MCF 10A (cell line): ENCODE results near the gene PCK1. TPM values are rescaled to one million over a fixed set of nuclear protein-coding genes. Genes with fewer than 3 reads are reported as not detected.

Source experiments
- BruUV-seq: library from RNA; stranded (reverse); fragments of 400-500 nt; replicated peaks from 2 replicates; lab custom pipeline; 2021; lab: Mats Ljungman, UMichigan
- CTCF ChIA-PET: fragments of 300-600 bp; sonication (Branson Sonifier 250); formaldehyde crosslinking; extraction: SDS; loops from one replicate; lab custom pipeline; 2021; ENCODE audit warnings: antibody characterized with exemption, inconsistent platforms; lab: Yijun Ruan, JAX
- POLR2A ChIA-PET: fragments of 300-600, 350-650 bp; sonication (Branson Sonifier 250); formaldehyde crosslinking; extraction: SDS; loops from one replicate; lab custom pipeline; 2020; ENCODE audit warnings: antibody characterized with exemption, inconsistent platforms; lab: Yijun Ruan, JAX
- DNase-seq: peaks from one replicate; pipeline ENCODE4 v3.0.0-alpha.2; 2018; ENCODE audit not compliant: unreplicated experiment
- H3K27ac Mint-ChIP-seq: one replicate; pipeline ENCODE4 v1.8.0; 2022; ENCODE audit warnings: mild to moderate bottlenecking, low read depth, mixed read lengths; ENCODE audit not compliant: unreplicated experiment
- H3K27me3 Mint-ChIP-seq: one replicate; pipeline ENCODE4 v1.8.0; 2022; ENCODE audit warnings: mixed read lengths; ENCODE audit not compliant: insufficient read depth, unreplicated experiment
- H3K36me3 Mint-ChIP-seq: one replicate; pipeline ENCODE4 v1.8.0; 2022; ENCODE audit warnings: mild to moderate bottlenecking, moderate library complexity, mixed read lengths; ENCODE audit not compliant: insufficient read depth, unreplicated experiment
- H3K4me1 Mint-ChIP-seq: one replicate; pipeline ENCODE4 v1.8.0; 2022; ENCODE audit warnings: mixed read lengths; ENCODE audit not compliant: insufficient read depth, unreplicated experiment
- H3K4me3 Mint-ChIP-seq: one replicate; pipeline ENCODE4 v1.8.0; 2022; ENCODE audit warnings: mild to moderate bottlenecking, moderate library complexity, mixed read lengths; ENCODE audit not compliant: unreplicated experiment
- H3K9me3 Mint-ChIP-seq: one replicate; pipeline ENCODE4 v1.8.0; 2022; ENCODE audit warnings: mixed read lengths; ENCODE audit not compliant: unreplicated experiment
- CTCF ChIP-seq: fragments of 200-600 bp; IDR thresholded peaks from one replicate; pipeline ENCODE4 v1.8.0; 2022; ENCODE audit warnings: antibody characterized with exemption, mild to moderate bottlenecking; ENCODE audit not compliant: unreplicated experiment
- intact Hi-C: fragments of 100-400 bp; cut with micrococcal nuclease; formaldehyde crosslinking; loops from 2 replicates; pipeline ENCODE4 v1.14.1; 2022
- total RNA-seq: library from RNA; stranded (reverse); gene quantifications from 2 replicates; pipeline ENCODE4 v1.2.3, GENCODE V29; 2022

PCK1 gene
- total RNA-seq, 1 experiment from 2014 or later, result not detected

DNA sequence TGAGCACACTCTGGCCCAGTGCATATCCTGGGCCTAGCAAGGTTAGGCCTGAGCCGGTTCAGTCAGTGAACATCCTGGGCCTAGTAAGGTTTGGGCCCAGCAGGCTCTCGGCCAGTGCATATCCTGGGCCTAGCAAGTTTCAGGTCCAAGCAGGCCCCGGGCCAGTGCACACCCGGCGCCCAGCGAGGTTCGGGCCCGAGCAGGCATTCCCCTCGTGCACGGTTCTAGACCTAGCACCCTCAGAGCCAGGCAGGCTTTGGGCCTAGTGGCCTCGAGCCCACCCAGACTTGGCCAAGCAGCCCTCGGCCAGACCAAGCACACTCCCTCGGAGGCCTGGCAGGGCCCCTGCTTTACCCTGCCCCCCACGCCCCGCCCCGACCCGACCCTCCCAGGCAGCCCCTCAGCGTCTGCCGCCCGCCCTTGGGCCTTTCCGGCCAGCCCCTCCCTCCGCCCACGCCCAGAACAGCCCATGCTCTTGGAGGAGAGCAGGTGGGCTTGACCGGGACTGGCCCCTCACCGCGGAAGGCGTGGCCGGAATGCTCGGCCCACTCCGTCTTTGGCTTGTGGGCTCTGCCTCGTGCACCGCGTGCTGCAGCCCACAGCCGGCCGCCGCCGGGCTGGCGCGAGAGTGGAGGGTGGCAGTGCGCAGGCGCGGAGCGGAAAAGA, 36.3 kb upstream of the PCK1 start, which contains the start of gene CTCFL:
CTCFL (minus strand) TSS at position 630 of the 666 bp plus-strand sequence. CDS start 935 bp downstream, outside the sequence.
- H3K9me3 Mint-ChIP-seq, result no peaks in the 10 kb centered on the region
- H3K4me1 Mint-ChIP-seq, result no peaks in the 10 kb centered on the region

GRCh38 chr20:57525328-57526086, 35.4 kb upstream of the PCK1 start:
- no TSS peak for BruUV-seq
- no peaks in the 10 kb centered on the region for H3K4me1 Mint-ChIP-seq
- no peaks in the 10 kb centered on the region for H3K9me3 Mint-ChIP-seq
- intact Hi-C loops, result no loop called here
- no peak overlapping the region for H3K4me3 Mint-ChIP-seq
- ChIA-PET POLR2A (no interaction called here), CTCF (no interaction called here)
- no peaks in the 10 kb centered on the region for H3K36me3 Mint-ChIP-seq
- no peak for TF ChIP-seq CTCF
- peaks cover 53% of the 10 kb centered on the region for H3K27me3 Mint-ChIP-seq
- no peak for DNase-seq
- no peak overlapping the region for H3K27ac Mint-ChIP-seq

More for the DNA sequence above, 36.3 kb upstream of the PCK1 start, which contains the start of gene CTCFL:
- H3K36me3 Mint-ChIP-seq, result no peaks in the 10 kb centered on the region
- TF ChIP-seq CTCF, result no peak
- intact Hi-C loops, result no loop called here
- H3K27ac Mint-ChIP-seq, result no peak within 1 kb of the TSS
- ChIA-PET POLR2A (no interaction called here), CTCF (no interaction called here)
- no peak for DNase-seq
- BruUV-seq, result no TSS peak
- H3K4me3 Mint-ChIP-seq, result no peak within 1 kb of the TSS
- peaks cover 53% of the 10 kb centered on the region for H3K27me3 Mint-ChIP-seq

DNA sequence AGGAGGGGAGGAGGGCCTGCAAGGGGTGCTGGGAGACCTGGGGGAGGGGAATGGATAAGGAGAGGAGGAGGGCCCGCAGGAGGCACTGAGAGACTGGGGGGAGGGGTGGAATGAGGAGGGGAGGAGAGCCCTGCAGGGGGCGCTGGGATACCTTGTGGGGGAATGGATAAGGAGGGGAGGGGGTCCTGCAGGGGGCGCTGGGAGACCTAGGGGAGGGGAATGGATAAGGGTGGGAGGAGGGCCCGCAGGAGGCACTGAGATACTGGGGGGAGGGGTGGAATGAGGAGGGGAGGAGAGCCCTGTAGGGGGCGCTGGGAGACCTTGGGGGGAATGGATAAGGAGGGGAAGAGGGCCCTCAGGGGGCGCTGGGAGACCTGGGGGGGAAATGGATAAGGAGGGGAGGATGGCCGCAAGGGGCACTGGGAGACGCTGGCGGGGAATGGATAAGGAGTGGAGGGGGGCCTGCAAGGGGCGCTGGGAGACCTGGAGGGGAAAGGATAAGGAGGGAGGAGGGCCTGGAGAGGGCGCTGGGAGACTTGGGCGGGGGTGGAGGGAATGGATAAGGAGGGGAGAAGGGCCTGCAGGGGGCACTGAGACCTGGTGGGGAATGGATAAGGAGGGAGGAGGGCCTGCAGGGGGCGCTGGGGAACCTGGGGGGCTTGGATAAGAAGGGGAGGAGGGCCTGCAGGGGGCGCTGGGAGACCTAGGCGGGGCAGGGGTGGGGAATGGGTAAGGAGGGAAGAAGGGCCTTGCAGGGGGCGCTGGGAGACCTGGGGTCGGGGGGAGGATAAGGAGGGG, 34.6 kb upstream of the PCK1 start:
- no peaks in the 10 kb centered on the region for H3K36me3 Mint-ChIP-seq
- no peak overlapping the region for H3K27ac Mint-ChIP-seq
- no peak for DNase-seq
- BruUV-seq, result no TSS peak
- H3K9me3 Mint-ChIP-seq, result no peaks in the 10 kb centered on the region
- no peak overlapping the region for H3K4me3 Mint-ChIP-seq
- POLR2A ChIA-PET, result no interaction called here
- H3K4me1 Mint-ChIP-seq, result no peaks in the 10 kb centered on the region
- intact Hi-C loops, result no loop called here
- peaks cover 53% of the 10 kb centered on the region for H3K27me3 Mint-ChIP-seq
- TF ChIP-seq CTCF, result no peak
- CTCF ChIA-PET, result no interaction called here
